HUES48 (cell line): ENCODE data around the gene STARD10.
"Not testable (repeated sequence)": the region's sequence is repeated elsewhere in the genome, so short reads cannot be mapped to it uniquely, and the experiment has no call there.

Experiments
- H3K27ac ChIP-seq: one replicate; pipeline ENCODE4 v1.7.0; 2013; ENCODE audit warnings: low read depth, low read length, inconsistent platforms
- H3K27me3 ChIP-seq: 2 replicates; pipeline ENCODE4 v1.6.1; 2013; ENCODE audit warnings: mild to moderate bottlenecking, low read length; ENCODE audit not compliant: control insufficient read depth, insufficient read depth
- H3K36me3 ChIP-seq: 2 replicates; pipeline ENCODE4 v1.6.1; 2013; ENCODE audit warnings: low read length; ENCODE audit not compliant: control insufficient read depth, insufficient read depth
- H3K4me1 ChIP-seq: 2 replicates; pipeline ENCODE4 v1.6.1; 2013; ENCODE audit warnings: mild to moderate bottlenecking, low read length; ENCODE audit not compliant: control insufficient read depth, insufficient read depth
- H3K4me3 ChIP-seq: 2 replicates; pipeline ENCODE4 v1.5.1; 2013; ENCODE audit warnings: mild to moderate bottlenecking, low read depth, low read length
- H3K9ac ChIP-seq: 2 replicates; pipeline ENCODE4 v1.6.1; 2013; ENCODE audit warnings: mild to moderate bottlenecking, low read depth, low read length, moderate library complexity
- H3K9me3 ChIP-seq: 2 replicates; pipeline ENCODE4 v1.6.1; 2013; ENCODE audit warnings: low read length; ENCODE audit not compliant: control insufficient read depth, insufficient read depth

STARD10 gene

DNA sequence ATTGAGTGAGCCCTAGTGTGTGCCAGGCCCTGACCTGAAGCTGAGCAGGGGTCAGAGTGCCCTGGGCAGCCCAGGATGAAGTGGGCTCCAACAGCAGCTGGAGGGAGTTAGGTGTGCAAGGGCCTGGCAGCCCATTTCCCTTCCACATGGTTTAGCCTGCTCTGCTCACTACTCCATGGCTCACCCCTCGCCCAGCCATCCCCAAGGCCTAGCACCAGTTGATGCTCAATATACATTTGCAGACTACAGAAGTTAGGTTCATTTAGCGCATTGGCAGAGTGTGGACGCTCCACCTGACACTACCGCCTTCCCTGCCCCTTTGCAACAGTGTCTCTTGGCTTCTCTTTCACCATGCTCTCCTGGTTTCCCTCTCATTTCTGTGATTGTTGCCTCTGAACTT, 24.1 kb upstream of the STARD10 start:
- Histone ChIP-seq H3K27ac (no peak overlapping the region), H3K4me1 (peaks cover 21% of the 10 kb centered on the region), H3K36me3 (peaks cover 5% of the 10 kb centered on the region; the same call in 1 of the 2 replicates), H3K27me3 (peaks cover 8% of the 10 kb centered on the region; the same call in 1 of the 2 replicates), H3K9ac (no peak overlapping the region), H3K4me3 (no peak overlapping the region), H3K9me3 (no peaks in the 10 kb centered on the region)

DNA sequence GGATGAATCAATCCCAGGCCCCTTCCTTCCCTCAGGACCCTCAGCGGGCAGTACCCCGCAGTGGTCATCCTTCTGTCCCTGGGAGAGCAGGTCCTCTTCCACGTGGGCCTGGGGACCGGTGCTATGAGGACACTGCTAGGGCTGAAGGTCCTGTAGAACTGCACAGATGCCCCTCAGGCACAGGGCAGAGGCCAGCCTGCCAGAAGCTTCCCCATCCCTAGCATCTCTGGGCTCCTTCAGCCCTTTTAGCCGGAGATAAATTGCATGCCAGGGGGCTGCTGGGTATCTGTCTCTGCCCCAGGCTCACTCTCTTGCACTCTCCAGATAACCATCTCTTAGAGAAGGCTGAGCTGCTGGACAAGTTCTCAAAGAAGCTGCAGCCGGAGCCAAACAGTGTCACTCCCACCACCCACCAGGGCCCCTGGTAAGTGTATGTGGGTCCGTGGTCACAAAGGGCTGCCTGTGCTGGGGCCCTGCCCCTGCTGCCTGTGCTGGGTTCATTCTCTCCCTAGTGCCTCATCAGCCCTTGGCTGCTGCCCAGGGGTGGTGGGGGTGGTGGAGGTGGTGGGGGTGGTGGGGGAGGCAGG, 22.6 kb upstream of the STARD10 start:
- no peak overlapping the region for H3K27ac ChIP-seq
- no peaks in the 10 kb centered on the region for H3K9me3 ChIP-seq
- H3K9ac ChIP-seq, result no peak overlapping the region
- H3K4me3 ChIP-seq, result no peak overlapping the region
- peaks cover 6% of the 10 kb centered on the region; the same call in 1 of the 2 replicates for H3K27me3 ChIP-seq
- peaks cover 5% of the 10 kb centered on the region; the same call in 1 of the 2 replicates for H3K36me3 ChIP-seq
- peaks cover 19% of the 10 kb centered on the region for H3K4me1 ChIP-seq

DNA sequence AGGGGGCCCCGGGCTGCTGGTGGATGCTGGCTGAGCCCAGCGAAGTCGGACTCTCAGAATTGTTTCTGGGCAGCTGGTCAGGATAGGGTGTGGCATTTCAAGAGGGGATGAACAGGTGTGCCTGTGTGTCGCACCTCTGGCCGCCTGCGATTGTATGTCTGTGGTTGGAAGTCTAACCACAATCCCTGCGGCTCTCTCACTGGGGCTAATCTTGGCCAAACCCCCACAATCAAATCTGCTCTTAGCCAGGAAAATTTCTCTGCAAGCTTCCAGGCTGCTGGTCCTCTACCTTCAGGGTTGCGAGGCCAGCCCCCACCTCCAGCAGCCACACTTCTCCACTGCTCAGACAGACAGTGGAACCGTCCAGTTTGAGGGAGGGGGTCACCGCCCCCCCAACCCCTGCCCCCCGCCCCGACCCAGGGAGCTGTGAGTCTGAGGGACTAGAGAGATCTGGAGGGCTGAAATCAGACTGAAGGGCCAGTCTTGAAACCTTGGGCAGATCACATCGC, 21.3 kb upstream of the STARD10 start:
- Histone ChIP-seq H3K4me1 (peaks cover 14% of the 10 kb centered on the region), H3K27me3 (no peaks in the 10 kb centered on the region), H3K9ac (0 out of 2 replicates have a peak overlapping the region, but pooled peaks have one; percentile 97), H3K27ac (no peak overlapping the region), H3K36me3 (peaks cover 5% of the 10 kb centered on the region; the same call in 1 of the 2 replicates), H3K4me3 (peak overlapping the region; percentile 98), H3K9me3 (no peaks in the 10 kb centered on the region)

DNA sequence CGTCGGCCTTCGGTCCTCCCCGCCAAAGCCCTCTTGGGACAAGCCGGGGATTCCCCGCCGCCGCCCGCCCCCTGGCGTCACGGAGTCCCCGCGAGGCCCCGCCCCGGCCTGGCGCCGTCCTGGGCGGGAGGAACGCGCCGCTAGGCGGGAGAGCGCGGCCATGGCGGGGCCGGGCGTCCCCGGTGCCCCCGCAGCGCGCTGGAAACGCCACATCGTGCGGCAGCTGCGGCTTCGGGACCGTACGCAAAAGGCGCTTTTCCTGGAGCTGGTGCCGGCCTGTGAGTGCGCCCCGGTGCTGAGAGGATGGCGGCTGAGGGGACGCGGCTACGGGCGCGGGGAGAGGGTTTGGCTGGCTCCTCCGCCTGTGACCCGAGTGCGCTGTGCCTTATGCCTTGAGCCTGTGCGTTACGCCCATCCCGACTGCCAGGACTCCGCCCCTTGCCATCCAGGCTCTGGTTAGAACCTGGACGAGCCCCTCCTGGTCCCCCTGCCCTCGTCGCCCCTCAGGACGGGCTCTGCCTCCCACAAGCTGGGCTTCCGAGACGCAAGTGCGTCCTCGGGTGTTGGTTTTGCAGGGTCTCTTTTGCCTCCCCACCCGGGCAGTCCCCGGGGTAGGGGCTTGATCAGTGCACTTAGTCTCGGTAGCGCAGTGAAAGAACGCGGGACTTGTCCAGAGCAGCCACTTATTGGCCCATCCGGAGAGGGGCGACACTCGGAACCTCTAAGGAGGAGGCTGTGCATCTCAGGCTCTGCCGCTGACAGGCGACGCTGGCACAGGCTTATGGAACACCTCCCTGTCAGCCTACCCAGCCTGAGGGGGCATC, 20.7 kb upstream of the STARD10 start, which contains the start of gene ATG16L2:
Gene ATG16L2 (plus strand): TSS at position 126 of the 824 bp plus-strand sequence. CDS start 35 bp downstream, at position 161.
- H3K4me3 ChIP-seq, result peak within 1 kb of the TSS; percentile 98
- peaks cover 5% of the 10 kb centered on the region; the same call in 1 of the 2 replicates for H3K36me3 ChIP-seq
- peak within 1 kb of the TSS; percentile 97 for H3K9ac ChIP-seq
- H3K27ac ChIP-seq, result peak within 1 kb of the TSS; percentile 93
- H3K27me3 ChIP-seq, result no peaks in the 10 kb centered on the region
- H3K9me3 ChIP-seq, result no peaks in the 10 kb centered on the region
- H3K4me1 ChIP-seq, result peaks cover 14% of the 10 kb centered on the region

DNA sequence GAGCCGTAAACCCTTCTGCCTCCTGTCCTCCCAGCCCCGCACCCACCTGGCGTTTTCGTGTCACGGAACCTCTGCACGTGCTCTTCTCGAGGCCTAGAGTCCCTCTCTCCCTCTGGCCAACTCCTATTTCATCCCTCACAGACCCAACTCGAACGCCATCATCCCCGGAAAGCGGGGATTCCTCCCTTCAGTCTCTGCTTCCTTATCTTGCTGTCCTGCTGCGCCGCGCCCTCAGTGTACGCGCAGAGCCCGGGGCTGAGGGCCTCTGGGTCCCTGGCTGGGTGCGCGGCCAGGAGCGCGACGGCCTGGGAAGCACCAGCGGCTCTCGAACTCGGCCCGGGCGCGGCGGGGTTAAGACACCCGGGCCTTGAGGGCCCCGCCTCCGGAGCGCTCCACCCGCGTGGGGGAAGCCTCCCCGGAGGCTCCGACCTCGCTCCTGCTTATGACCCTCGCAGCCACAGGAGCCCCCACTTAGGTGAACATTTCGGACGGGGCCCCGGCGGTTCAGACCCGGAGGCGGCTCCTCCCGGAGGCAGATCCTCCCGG, 20.0 kb upstream of the STARD10 start:
- H3K9me3 ChIP-seq, result no peaks in the 10 kb centered on the region
- H3K36me3 ChIP-seq, result peaks cover 7% of the 10 kb centered on the region
- H3K4me3 ChIP-seq, result peak overlapping the region; percentile 98
- peak overlapping the region; percentile 93 for H3K27ac ChIP-seq
- H3K9ac ChIP-seq, result peak overlapping the region; percentile 97
- H3K4me1 ChIP-seq, result peaks cover 14% of the 10 kb centered on the region
- no peaks in the 10 kb centered on the region for H3K27me3 ChIP-seq

DNA sequence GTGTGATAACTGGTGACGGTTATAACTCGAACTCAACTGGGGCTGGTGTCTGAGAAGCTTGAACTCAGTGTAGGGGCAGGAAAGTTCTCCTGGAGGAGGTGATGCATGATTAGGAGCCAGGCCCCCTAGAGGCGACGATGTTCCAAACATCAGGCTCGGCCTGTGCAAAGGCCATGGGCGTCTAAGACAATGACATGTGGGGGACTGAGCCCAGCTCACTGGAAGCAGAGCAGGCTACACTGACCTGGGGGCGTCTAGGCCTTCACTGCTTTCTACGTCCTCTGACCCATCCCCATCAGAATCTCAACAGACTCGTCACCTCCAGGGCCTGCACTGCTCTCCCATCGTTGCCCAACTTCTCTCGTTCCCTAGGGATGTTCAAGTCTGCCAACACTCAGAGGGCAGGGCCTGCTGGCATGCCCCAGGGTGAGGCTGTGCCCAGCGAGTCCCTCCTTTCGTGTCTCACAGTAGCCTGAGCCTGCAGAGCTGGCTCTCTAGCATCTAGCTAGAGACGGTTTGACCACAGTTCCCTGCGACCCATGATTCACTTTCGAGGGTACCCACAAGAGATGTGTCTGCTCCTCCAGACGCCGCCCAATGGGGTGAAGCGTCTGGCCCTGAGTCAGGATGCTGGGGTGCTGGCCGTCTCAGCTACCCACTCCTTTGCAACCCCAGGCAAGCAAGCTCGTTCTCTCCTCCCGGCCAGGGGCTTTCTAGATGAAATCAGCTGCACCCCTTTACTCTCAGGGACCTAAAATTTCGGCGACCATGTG, 19.3 kb upstream of the STARD10 start:
- H3K4me3 ChIP-seq, result peak overlapping the region; percentile 98
- no peak overlapping the region for H3K27ac ChIP-seq

DNA sequence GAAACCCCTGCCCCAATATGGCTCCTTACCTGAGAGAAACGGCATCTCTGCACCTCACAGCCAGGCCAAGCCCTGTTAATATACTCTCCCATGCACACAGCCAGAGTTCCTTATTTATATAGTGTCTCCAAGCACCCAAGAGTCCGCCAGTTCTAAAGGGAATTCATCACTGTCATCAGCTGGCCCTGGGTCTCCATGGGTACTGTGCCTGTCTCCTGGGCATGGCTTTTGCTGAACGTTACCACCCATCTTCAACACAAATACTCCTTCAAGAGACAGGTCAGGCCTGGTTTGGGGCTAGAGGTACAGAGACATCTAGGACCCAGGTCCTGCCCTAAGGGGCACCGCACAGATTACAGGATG, 18.7 kb upstream of the STARD10 start:
- no peaks in the 10 kb centered on the region for H3K27me3 ChIP-seq
- H3K36me3 ChIP-seq, result peaks cover 4% of the 10 kb centered on the region; the same call in 1 of the 2 replicates
- H3K9me3 ChIP-seq, result no peaks in the 10 kb centered on the region
- H3K4me1 ChIP-seq, result peaks cover 14% of the 10 kb centered on the region
- H3K27ac ChIP-seq, result no peak overlapping the region
- H3K9ac ChIP-seq, result no peak overlapping the region
- H3K4me3 ChIP-seq, result peak overlapping the region; percentile 17; the same call in 1 of the 2 replicates

More for the DNA sequence above, 19.3 kb upstream of the STARD10 start:
- Histone ChIP-seq H3K9me3 (no peaks in the 10 kb centered on the region), H3K27me3 (no peaks in the 10 kb centered on the region), H3K9ac (no peak overlapping the region; the same call in 1 of the 2 replicates), H3K4me1 (peaks cover 14% of the 10 kb centered on the region), H3K36me3 (peaks cover 4% of the 10 kb centered on the region; the same call in 1 of the 2 replicates)

DNA sequence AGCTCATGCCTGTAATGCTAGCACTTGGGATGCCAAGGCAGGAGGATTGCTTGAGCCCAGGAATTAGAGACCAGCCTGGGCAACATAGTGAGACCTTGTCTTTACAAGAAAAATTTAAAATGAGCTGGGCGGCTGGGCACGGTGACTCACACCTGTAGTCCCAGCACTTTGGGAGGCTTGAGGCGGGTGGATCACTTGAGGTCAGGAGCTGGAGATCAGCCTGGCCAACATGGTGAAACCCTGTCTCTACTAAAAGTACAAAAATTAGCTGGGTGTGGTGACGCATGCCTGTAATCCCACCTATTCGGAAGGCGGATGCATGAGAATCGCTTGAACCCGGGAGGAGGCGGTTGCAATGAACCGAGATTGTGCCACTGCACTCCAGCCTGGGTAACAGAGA, 17.8 kb upstream of the STARD10 start:
- not testable (repeated sequence) for H3K4me3 ChIP-seq, H3K27me3 ChIP-seq, H3K9me3 ChIP-seq, H3K9ac ChIP-seq, H3K36me3 ChIP-seq, H3K27ac ChIP-seq
- H3K4me1 ChIP-seq, result peaks cover 14% of the 10 kb centered on the region

DNA sequence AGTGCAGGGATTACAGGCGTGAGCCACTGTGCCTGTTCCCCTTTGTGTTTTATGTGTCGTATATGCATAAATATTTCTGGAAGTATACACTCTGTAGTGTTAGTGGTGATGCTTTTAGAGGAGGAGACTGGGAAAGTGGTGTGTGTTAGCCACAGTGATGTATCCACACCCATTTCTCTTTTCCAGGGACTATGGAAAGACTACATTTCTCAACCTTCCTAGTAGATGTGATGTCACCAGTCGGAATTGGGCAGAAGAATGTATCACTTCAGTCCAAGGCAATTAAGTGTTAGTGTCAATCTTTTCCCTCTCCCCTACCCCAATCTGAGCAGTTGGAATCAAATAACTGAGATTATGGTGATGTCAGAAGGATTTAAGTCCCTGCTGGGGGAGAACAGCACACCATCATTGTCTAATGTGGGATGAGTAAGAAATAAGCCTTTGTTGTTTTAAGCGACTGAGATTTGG, 14.5 kb upstream of the STARD10 start:
- no peak overlapping the region for H3K9ac ChIP-seq
- H3K27me3 ChIP-seq, result no peaks in the 10 kb centered on the region
- H3K9me3 ChIP-seq, result no peaks in the 10 kb centered on the region
- no peak overlapping the region for H3K27ac ChIP-seq
- H3K4me3 ChIP-seq, result no peak overlapping the region
- peaks cover 4% of the 10 kb centered on the region; the same call in 1 of the 2 replicates for H3K36me3 ChIP-seq
- H3K4me1 ChIP-seq, result peaks cover 4% of the 10 kb centered on the region; the same call in 1 of the 2 replicates

DNA sequence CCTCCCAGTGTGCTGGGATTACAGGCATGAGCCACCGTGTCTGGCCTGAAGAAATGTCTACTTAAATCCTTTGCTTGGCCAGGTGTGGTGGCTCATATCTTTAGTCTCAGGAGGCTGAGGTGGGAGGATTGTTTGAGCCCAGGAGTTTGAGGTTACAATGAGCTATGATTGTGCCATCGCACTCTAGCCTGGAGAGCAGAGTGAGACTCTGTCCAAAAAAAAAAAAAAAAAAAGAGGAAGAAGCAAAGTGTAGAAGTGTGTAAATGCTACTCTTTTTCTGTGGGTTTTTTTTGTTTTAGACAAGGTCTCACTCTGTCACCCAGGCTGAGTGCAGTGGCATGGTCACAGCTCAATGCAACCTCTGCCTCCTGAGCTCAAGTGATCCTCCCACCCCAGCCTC, 13.9 kb upstream of the STARD10 start:
- Histone ChIP-seq H3K4me3 (no peak overlapping the region), H3K9me3 (no peaks in the 10 kb centered on the region), H3K36me3 (peaks cover 4% of the 10 kb centered on the region; the same call in 1 of the 2 replicates), H3K4me1 (no peaks in the 10 kb centered on the region), H3K27ac (no peak overlapping the region), H3K27me3 (no peaks in the 10 kb centered on the region), H3K9ac (no peak overlapping the region)
